Right hindlimb (tissue), 1 donor: ENCODE measurements around the gene GYG2.
"Not testable (repeated sequence)": the region's sequence is repeated elsewhere in the genome, so short reads cannot be mapped to it uniquely, and the experiment has no call there.

Experiments used
- DNase-seq: peaks from one replicate; pipeline ENCODE4 v3.0.0-alpha.2; 2018

The GYG2 gene

GRCh38 chrX:2874222-2875135 is 45.7 kb downstream of the GYG2 start:
- DNase-seq: no peak

- no peak for DNase-seq
Observed at GRCh38 chrX:2875136-2875481, 46.4 kb downstream of the GYG2 start.

GRCh38 chrX:2875798-2876399 is 47.2 kb downstream of the GYG2 start:
- DNase-seq: no peak

- DNase-seq: no peak
Observed at GRCh38 chrX:2878563-2878962, 49.8 kb downstream of the GYG2 start.

GRCh38 chrX:2879670-2880069 is 50.9 kb downstream of the GYG2 start:
- no peak for DNase-seq

GRCh38 chrX:2883770-2884169 is 55.0 kb downstream of the GYG2 start:
- no peak for DNase-seq

- no peak for DNase-seq
Observed at GRCh38 chrX:2888309-2888708, 59.6 kb downstream of the GYG2 start.

- no peak for DNase-seq
Observed at GRCh38 chrX:2889045-2889605, 60.4 kb downstream of the GYG2 start.

- DNase-seq: peak; percentile 20
Observed at GRCh38 chrX:2889706-2890490, 61.2 kb downstream of the GYG2 start.

- not testable (repeated sequence) for DNase-seq
Observed at GRCh38 chrX:2890536-2891460, 62.1 kb downstream of the GYG2 start.

- no peak for DNase-seq
Observed at GRCh38 chrX:2892816-2893215, 64.1 kb downstream of the GYG2 start.

GRCh38 chrX:2894885-2895292 is 66.2 kb downstream of the GYG2 start:
- no peak for DNase-seq

GRCh38 chrX:2897311-2897689 is 68.6 kb downstream of the GYG2 start:
- DNase-seq: no peak

- not testable (repeated sequence) for DNase-seq
Observed at GRCh38 chrX:2897690-2898623, 69.2 kb downstream of the GYG2 start.

- no peak for DNase-seq
Observed at GRCh38 chrX:2898846-2899512, 70.2 kb downstream of the GYG2 start.

- DNase-seq: no peak
Observed at GRCh38 chrX:2901367-2902036, 72.8 kb downstream of the GYG2 start.

GRCh38 chrX:2902841-2903240 is 74.1 kb downstream of the GYG2 start:
- DNase-seq: no peak

- DNase-seq: no peak
Observed at GRCh38 chrX:2903366-2903765, 74.6 kb downstream of the GYG2 start.

- no peak for DNase-seq
Observed at GRCh38 chrX:2907295-2907694, 78.6 kb downstream of the GYG2 start.
